HepG2 (cell line): ENCODE measurements around the gene NAT9. TPM values are rescaled to one million over a fixed set of nuclear protein-coding genes. Genes with fewer than 3 reads are reported as not detected.
A peak's percentile ranks its signal among the peaks of the same experiment; 100 is the strongest.

Experiments
- BCLAF1 ChIP-seq: fragments of 450-650 bp; IDR thresholded peaks from 2 replicates; pipeline ENCODE4 v1.6.1; 2017; ENCODE audit warnings: mild to moderate bottlenecking
- BRD4 ChIP-seq: sonication (generic); formaldehyde crosslinking; IDR thresholded peaks from 2 replicates; pipeline ENCODE4 v1.4.0; 2020; ENCODE audit warnings: missing genetic modification reagents
- ELF3 ChIP-seq: IDR thresholded peaks from 2 replicates; pipeline ENCODE4 v1.6.1; 2016; ENCODE audit warnings: missing genetic modification reagents, missing compliant biosample characterization
- GLI4 ChIP-seq: sonication (generic); formaldehyde crosslinking; IDR thresholded peaks from 2 replicates; pipeline ENCODE4 v1.5.1; 2020; ENCODE audit warnings: missing genetic modification reagents, mild to moderate bottlenecking, moderate library complexity, borderline replicate concordance
- KAT2B ChIP-seq: fragments of 150-350 bp; IDR thresholded peaks from 2 replicates; pipeline ENCODE4 v1.6.1; 2014; ENCODE audit warnings: low read depth, low read length, borderline replicate concordance
- KDM3A ChIP-seq: IDR thresholded peaks from 2 replicates; pipeline ENCODE4 v1.6.1; 2018; ENCODE audit warnings: low read depth, missing compliant biosample characterization
- MEIS1 ChIP-seq: sonication (generic); formaldehyde crosslinking; IDR thresholded peaks from 2 replicates; pipeline ENCODE4 v1.9.0; 2021; ENCODE audit warnings: mild to moderate bottlenecking, missing genetic modification reagents, moderate library complexity, borderline replicate concordance
- NFYB ChIP-seq: sonication (generic); formaldehyde crosslinking; IDR thresholded peaks from 2 replicates; pipeline ENCODE4 v1.4.0; 2020; ENCODE audit warnings: missing genetic modification reagents
- PLSCR1 ChIP-seq: sonication (generic); formaldehyde crosslinking; IDR thresholded peaks from 2 replicates; pipeline ENCODE4 v1.5.0; 2020; ENCODE audit warnings: missing genetic modification reagents, mild to moderate bottlenecking, borderline replicate concordance
- SIX4 ChIP-seq: sonication (generic); formaldehyde crosslinking; IDR thresholded peaks from 2 replicates; pipeline ENCODE4 v1.4.0; 2020; ENCODE audit warnings: missing genetic modification reagents
- U2AF1 ChIP-seq: fragments of 200-400 bp; formaldehyde crosslinking; optimal IDR thresholded peaks from 2 replicates; pipeline ENCODE3; 2017; ENCODE audit warnings: mild to moderate bottlenecking, low read depth, low read length
- ZNF292 ChIP-seq: sonication (generic); formaldehyde crosslinking; IDR thresholded peaks from 2 replicates; pipeline ENCODE4 v1.8.1; 2022; ENCODE audit warnings: mild to moderate bottlenecking, low read depth, missing genetic modification reagents, borderline replicate concordance
- ZNF576 ChIP-seq: sonication (generic); formaldehyde crosslinking; IDR thresholded peaks from 2 replicates; pipeline ENCODE4 v1.4.0; 2020; ENCODE audit warnings: mild to moderate bottlenecking, missing genetic modification reagents
- ZNF597 ChIP-seq: sonication (generic); formaldehyde crosslinking; IDR thresholded peaks from 2 replicates; pipeline ENCODE4 v1.5.0; 2020; ENCODE audit warnings: missing genetic modification reagents
- ZNF609 ChIP-seq: sonication (generic); formaldehyde crosslinking; IDR thresholded peaks from 2 replicates; pipeline ENCODE4 v1.4.0; 2020; ENCODE audit warnings: mild to moderate bottlenecking, missing genetic modification reagents, borderline replicate concordance
- ZNF710 ChIP-seq: sonication (generic); formaldehyde crosslinking; IDR thresholded peaks from 2 replicates; pipeline ENCODE4 v1.5.0; 2020; ENCODE audit warnings: mild to moderate bottlenecking, missing genetic modification reagents, borderline replicate concordance
- ZNF768 ChIP-seq: sonication (generic); formaldehyde crosslinking; IDR thresholded peaks from 2 replicates; pipeline ENCODE4 v1.4.0; 2020; ENCODE audit warnings: missing genetic modification reagents
- ZNF816 ChIP-seq: sonication (generic); formaldehyde crosslinking; IDR thresholded peaks from 2 replicates; pipeline ENCODE4 v1.8.0; 2022; ENCODE audit warnings: missing genetic modification reagents, mild to moderate bottlenecking, borderline replicate concordance
- polyA plus RNA-seq, 8 experiments: library from polyadenylated mRNA; depleted of rRNA in 3 of 8; stranded (reverse) in 7 of 8; unstranded in 1 of 8; fragments of >200 nt; fragmentation: Illumina TruSeq in 4 of 8; extraction: Trizol in 4 of 8; gene quantifications; 2 replicates each; pipeline versions ENCODE4 v1.2.1 to v1.2.3, GENCODE V29; 2011 to 2016; ENCODE audit warnings: low read depth in 4 of 8, missing spikeins in 1 of 8, mixed read lengths in 1 of 8; ENCODE audit not compliant: insufficient read depth in 1 of 8
- total RNA-seq, 5 experiments: library from RNA; depleted of rRNA; stranded (reverse); fragments of >200 nt; fragmentation: Illumina TruSeq; extraction: Trizol; gene quantifications; 2 replicates each; pipeline ENCODE4 v1.2.3, GENCODE V29; 2016; ENCODE audit warnings: low read depth in 1 of 5

NAT9 gene
- total and polyA plus RNA-seq, 2 of the 13 experiments (the other 11 are each of a cell fraction or from before 2014, with no cell fraction given) = 39.7 to 44.2 TPM

GRCh38 chr17:74748279-74748528 lies 27.9 kb downstream of the NAT9 start (continued):
- TF ChIP-seq ZNF609 (CRISPR knock-in tag) = 0 out of 2 replicates have a peak, but pooled peaks have one; percentile 6
- no peak for TF ChIP-seq U2AF1
- TF ChIP-seq MEIS1 (CRISPR knock-in tag) = no peak
- TF ChIP-seq NFYB (CRISPR knock-in tag) = no peak
- no peak for TF ChIP-seq PLSCR1
- TF ChIP-seq ELF3 (CRISPR knock-in tag) = peak; percentile 45; the same call in 1 of the 2 replicates
- TF ChIP-seq GLI4 (CRISPR knock-in tag) = no peak
- no peak for TF ChIP-seq ZNF816 (CRISPR knock-in tag)
- TF ChIP-seq ZNF292 (CRISPR knock-in tag) = 0 out of 2 replicates have a peak, but pooled peaks have one; percentile 4
- no peak for TF ChIP-seq ZNF768 (CRISPR knock-in tag)
- no peak for TF ChIP-seq BRD4 (CRISPR knock-in tag)
- TF ChIP-seq SIX4 (CRISPR knock-in tag) = no peak
- no peak for TF ChIP-seq KDM3A (CRISPR knock-in tag)
- TF ChIP-seq BCLAF1 = no peak
- TF ChIP-seq ZNF576 (CRISPR knock-in tag) = no peak
- TF ChIP-seq ZNF597 (CRISPR knock-in tag) = no peak
- TF ChIP-seq ZNF710 (CRISPR knock-in tag) = no peak
- no peak for TF ChIP-seq KAT2B
